HEK293T (cell line): ENCODE results near the gene PLXDC1.

ENCODE experiments used
- BHLHE40 ChIP-seq: fragments of 450-650 bp; IDR thresholded peaks from 2 replicates; pipeline ENCODE4 v1.6.1; 2016; ENCODE audit warnings: mild to moderate bottlenecking, moderate library complexity, borderline replicate concordance
- FOXM1 ChIP-seq: fragments of 450-650 bp; IDR thresholded peaks from 2 replicates; pipeline ENCODE4 v1.6.1; 2017; ENCODE audit warnings: mild to moderate bottlenecking, borderline replicate concordance
- ZNF384 ChIP-seq: fragments of 450-650 bp; IDR thresholded peaks from 2 replicates; pipeline ENCODE4 v1.6.1; 2016

DNA sequence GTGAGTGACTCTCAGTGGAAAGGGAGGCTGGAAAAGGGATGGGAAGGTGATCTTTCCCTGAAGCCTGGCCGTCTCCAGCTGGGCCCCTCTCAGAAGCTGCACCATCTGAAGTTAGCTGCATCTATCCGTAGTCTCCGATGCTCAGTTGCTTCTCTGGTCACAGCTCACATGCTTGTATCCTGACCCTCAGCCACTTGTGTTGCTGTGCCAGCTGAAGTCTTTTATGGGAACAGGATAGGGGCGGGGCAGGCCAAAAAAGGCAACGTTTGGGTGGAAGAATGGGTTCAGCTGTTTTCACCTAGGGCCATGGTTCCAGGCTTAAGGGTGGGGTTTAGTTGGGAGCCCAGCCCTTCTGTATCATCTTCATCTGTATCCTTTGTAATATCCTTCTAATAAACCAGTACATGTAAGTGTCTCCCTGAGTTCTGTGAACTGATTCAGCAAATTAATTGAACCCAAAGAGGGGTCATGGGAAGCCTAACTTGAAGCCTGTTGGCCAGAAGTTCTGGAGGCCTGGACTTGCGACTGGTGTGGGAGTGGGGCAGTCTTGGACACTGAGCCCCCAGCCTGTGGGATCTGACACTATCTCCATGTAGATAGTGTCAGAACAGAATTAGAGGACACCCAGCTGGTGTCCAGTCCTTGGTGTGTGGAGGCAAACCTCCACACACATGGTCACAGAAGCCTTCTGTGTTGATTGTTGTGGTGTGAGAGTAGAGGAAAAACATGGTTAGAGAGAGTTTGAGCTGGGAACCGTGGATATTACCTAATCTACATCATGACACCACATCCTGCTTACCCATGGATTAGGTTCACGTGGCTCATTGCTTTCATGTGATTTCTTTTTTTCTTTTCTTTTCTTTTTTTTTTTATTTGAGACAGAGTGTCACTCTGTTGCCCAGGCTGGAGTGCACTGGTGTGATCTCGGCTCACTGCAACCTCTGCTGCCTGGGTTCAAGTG, 135.0 kb downstream of the PLXDC1 start:
- TF ChIP-seq FOXM1 (no peak), BHLHE40 (no peak), ZNF384 (no peak)
